ENCODE measurements around the gene GMPR.

- TF ChIP-seq POLR2A (IDR thresholded peaks at IDR 0.05; ENCODE audit: low read depth, low read length) (no peak), POLR2AphosphoS5 (IDR thresholded peaks at IDR 0.05; ENCODE audit: low read depth, low read length) (no peak), TAF1 (IDR thresholded peaks at IDR 0.05; ENCODE audit: borderline replicate concordance, low read depth, low read length) (no peak)
Measured at GRCh38 chr6:16271428-16271827, 33.0 kb downstream of the GMPR start.

Data from GM12892 (cell line).